ENCODE measurements around the gene PRDM15. TPM values are rescaled to one million over a fixed set of nuclear protein-coding genes. Genes with fewer than 3 reads are reported as not detected.

The PRDM15 gene
- total RNA-seq, 1 experiment from 2014 or later, result 10.4 TPM

- TF ChIP-seq CTCF (IDR thresholded peaks at IDR 0.05; ENCODE audit: unreplicated experiment), result no peak
- Mint-ChIP-seq H3K4me1 (ENCODE audit: low read depth, unreplicated experiment) (peaks cover 17% of the 10 kb centered on the region), H3K27ac (ENCODE audit: unreplicated experiment) (peak overlapping the region; percentile 88), H3K27me3 (ENCODE audit: unreplicated experiment) (no peaks in the 10 kb centered on the region), H3K36me3 (ENCODE audit: insufficient read depth, unreplicated experiment) (no peaks in the 10 kb centered on the region), H3K4me3 (ENCODE audit: low read depth, unreplicated experiment) (peak overlapping the region; percentile 69), H3K9me3 (ENCODE audit: low read depth, unreplicated experiment) (no peaks in the 10 kb centered on the region)
- CTCF ChIA-PET, result interaction anchor here (1.2 kb wide), 1 partner anchor 14 kb away, joined by 4 read pairs; no protein-coding TSS in a partner anchor
- intact Hi-C loops (cut with micrococcal nuclease; ENCODE audit: unreplicated experiment), result no loop called here
- no peak for DNase-seq
- no TSS peak for BruUV-seq (replicated peaks)
Observed at GRCh38 chr21:41926807-41927171, 47.6 kb upstream of the PRDM15 start.

GRCh38 chr21:41926117-41926806 lies 47.1 kb upstream of the PRDM15 start:
- CTCF ChIA-PET, result interaction anchor here (0.6 to 1.2 kb wide), 2 partner anchors 14 to 61 kb away, joined by 4 to 7 read pairs; no protein-coding TSS in a partner anchor
- no peak for TF ChIP-seq CTCF (IDR thresholded peaks at IDR 0.05; ENCODE audit: unreplicated experiment)
- Mint-ChIP-seq H3K4me3 (ENCODE audit: low read depth, unreplicated experiment) (peak overlapping the region; percentile 69), H3K9me3 (ENCODE audit: low read depth, unreplicated experiment) (no peaks in the 10 kb centered on the region), H3K36me3 (ENCODE audit: insufficient read depth, unreplicated experiment) (no peaks in the 10 kb centered on the region), H3K4me1 (ENCODE audit: low read depth, unreplicated experiment) (peaks cover 17% of the 10 kb centered on the region), H3K27ac (ENCODE audit: unreplicated experiment) (peak overlapping the region; percentile 88), H3K27me3 (ENCODE audit: unreplicated experiment) (no peaks in the 10 kb centered on the region)
- DNase-seq, result peak; percentile 8
- BruUV-seq (replicated peaks), result no TSS peak
- intact Hi-C loops (cut with micrococcal nuclease; ENCODE audit: unreplicated experiment), result no loop called here

- intact Hi-C loops (cut with micrococcal nuclease; ENCODE audit: unreplicated experiment), result no loop called here
- Mint-ChIP-seq H3K27me3 (ENCODE audit: unreplicated experiment) (no peaks in the 10 kb centered on the region), H3K4me1 (ENCODE audit: low read depth, unreplicated experiment) (peaks cover 17% of the 10 kb centered on the region), H3K9me3 (ENCODE audit: low read depth, unreplicated experiment) (no peaks in the 10 kb centered on the region), H3K4me3 (ENCODE audit: low read depth, unreplicated experiment) (peak overlapping the region; percentile 69), H3K27ac (ENCODE audit: unreplicated experiment) (peak overlapping the region; percentile 88), H3K36me3 (ENCODE audit: insufficient read depth, unreplicated experiment) (no peaks in the 10 kb centered on the region)
- no TSS peak for BruUV-seq (replicated peaks)
- no peak for TF ChIP-seq CTCF (IDR thresholded peaks at IDR 0.05; ENCODE audit: unreplicated experiment)
- DNase-seq, result no peak
- CTCF ChIA-PET, result interaction anchor here (0.6 to 1.2 kb wide), 2 partner anchors 15 to 61 kb away, joined by 4 to 7 read pairs; no protein-coding TSS in a partner anchor
Observed at GRCh38 chr21:41925767-41926116, 46.6 kb upstream of the PRDM15 start.

- intact Hi-C loops (cut with micrococcal nuclease; ENCODE audit: unreplicated experiment), result no loop called here
- no peaks in the 10 kb centered on the region for H3K9me3 Mint-ChIP-seq (ENCODE audit: low read depth, unreplicated experiment)
- CTCF ChIA-PET, result no interaction called here
- BruUV-seq (replicated peaks), result no TSS peak
- no peaks in the 10 kb centered on the region for H3K36me3 Mint-ChIP-seq (ENCODE audit: insufficient read depth, unreplicated experiment)
- H3K4me3 Mint-ChIP-seq (ENCODE audit: low read depth, unreplicated experiment), result no peak overlapping the region
- DNase-seq, result no peak
- no peak for TF ChIP-seq CTCF (IDR thresholded peaks at IDR 0.05; ENCODE audit: unreplicated experiment)
- H3K4me1 Mint-ChIP-seq (ENCODE audit: low read depth, unreplicated experiment), result peaks cover 9% of the 10 kb centered on the region
- H3K27ac Mint-ChIP-seq (ENCODE audit: unreplicated experiment), result no peak overlapping the region
- H3K27me3 Mint-ChIP-seq (ENCODE audit: unreplicated experiment), result no peaks in the 10 kb centered on the region
Observed at GRCh38 chr21:41924368-41924754, 45.2 kb upstream of the PRDM15 start.

Measured in Calu3 (cell line).